SK-N-MC (cell line): ENCODE data around the gene ZNF565.

ENCODE experiments used
- EZH2 ChIP-seq: fragments of 200-600 bp; sonication (generic); IDR thresholded peaks from one replicate; pipeline ENCODE4 v1.6.1; 2017; ENCODE audit warnings: antibody characterized with exemption
- POLR2AphosphoS5 ChIP-seq: IDR thresholded peaks from 2 replicates; pipeline ENCODE4 v1.6.1; 2012; ENCODE audit warnings: mild to moderate bottlenecking, low read depth, low read length, borderline replicate concordance

GRCh38 chr19:36236304-36236945 lies 22.0 kb upstream of the ZNF565 start:
- TF ChIP-seq POLR2AphosphoS5 (no peak), EZH2 (no peak)
